DND-41 (cell line): ENCODE measurements around the gene TBC1D22A.

ENCODE experiments used
- ATAC-seq: fragments of 200-7000 bp; cut with Tn5 transposase; 3 replicates; pipeline ENCODE4 v1.9.1; 2021; ENCODE audit warnings: low read depth; ENCODE audit not compliant: insufficient read depth
- DNase-seq: peaks from one replicate; pipeline ENCODE4 v3.0.0-alpha.2; 2020
- H2AFZ ChIP-seq: 2 replicates; pipeline ENCODE4 v1.6.0; 2012; ENCODE audit warnings: low read depth, low read length
- H3K27ac ChIP-seq: 2 replicates; pipeline ENCODE4 v1.5.1; 2012; ENCODE audit warnings: low read length, inconsistent platforms
- H3K27me3 ChIP-seq: fragments of 200-600 bp; sonication (generic); 2 replicates; pipeline ENCODE4 v1.6.0; 2012; ENCODE audit warnings: low read length, mild to moderate bottlenecking, inconsistent platforms; ENCODE audit not compliant: insufficient read depth, poor library complexity
- H3K36me3 ChIP-seq: 2 replicates; pipeline ENCODE4 v1.5.1; 2012; ENCODE audit warnings: low read length, inconsistent platforms; ENCODE audit not compliant: insufficient read depth
- H3K4me1 ChIP-seq: 2 replicates; pipeline ENCODE4 v1.5.1; 2012; ENCODE audit warnings: mild to moderate bottlenecking, low read length; ENCODE audit not compliant: insufficient read depth
- H3K4me2 ChIP-seq: 2 replicates; pipeline ENCODE4 v1.6.0; 2012; ENCODE audit warnings: mild to moderate bottlenecking, moderate library complexity, low read length, inconsistent platforms; ENCODE audit not compliant: insufficient read depth
- H3K4me3 ChIP-seq, 2 experiments: fragments of 200-600 bp in 1 of 2; shearing (Covaris generic) in 1 of 2; 2 replicates each; pipeline ENCODE4 v1.5.1; 2012 to 2016; ENCODE audit warnings: inconsistent platforms in 2 of 2, low read length in 2 of 2, mild to moderate bottlenecking in 2 of 2, low read depth in 1 of 2, moderate library complexity in 1 of 2
- H3K79me2 ChIP-seq: 2 replicates; pipeline ENCODE4 v1.6.0; 2012; ENCODE audit warnings: low read length, inconsistent platforms; ENCODE audit not compliant: insufficient read depth
- H3K9ac ChIP-seq: 2 replicates; pipeline ENCODE4 v1.6.0; 2012; ENCODE audit warnings: low read depth, mild to moderate bottlenecking, inconsistent platforms, low read length, moderate library complexity
- H3K9me3 ChIP-seq: 2 replicates; pipeline ENCODE4 v1.5.1; 2012; ENCODE audit warnings: low read length, moderate library complexity, mild to moderate bottlenecking, inconsistent platforms; ENCODE audit not compliant: insufficient read depth, severe bottlenecking
- H4K20me1 ChIP-seq: 2 replicates; pipeline ENCODE4 v1.6.0; 2012; ENCODE audit warnings: low read length; ENCODE audit not compliant: insufficient read depth
- CTCF ChIP-seq: IDR thresholded peaks from 2 replicates; pipeline ENCODE4 v1.5.1; 2012; ENCODE audit warnings: borderline replicate concordance, low read length, moderate library complexity, mild to moderate bottlenecking; ENCODE audit not compliant: poor library complexity, severe bottlenecking; ENCODE audit errors: extremely low read depth
- EZH2 ChIP-seq: IDR thresholded peaks from 3 replicates; pipeline ENCODE4 v1.6.1; 2012; ENCODE audit warnings: borderline replicate concordance, low read depth, mild to moderate bottlenecking, moderate library complexity, low read length, inconsistent platforms; ENCODE audit not compliant: severe bottlenecking

TBC1D22A gene

GRCh38 chr22:47193606-47194329, 431.3 kb downstream of the TBC1D22A start:
- ATAC-seq = no peak

GRCh38 chr22:47194476-47195155, 432.2 kb downstream of the TBC1D22A start:
- Histone ChIP-seq H4K20me1 (no peaks in the 10 kb centered on the region; the same call in none of the 2 replicates), H3K79me2 (no peaks in the 10 kb centered on the region), H3K27ac (no peak overlapping the region), H3K36me3 (no peaks in the 10 kb centered on the region), H3K9me3 (no peaks in the 10 kb centered on the region), H3K4me1 (no peaks in the 10 kb centered on the region), H3K9ac (no peak overlapping the region), H3K4me2 (no peak overlapping the region), H2AFZ (no peak overlapping the region), H3K4me3 (no peak overlapping the region), H3K27me3 (no peaks in the 10 kb centered on the region)
- TF ChIP-seq EZH2 (no peak), CTCF (no peak)
- DNase-seq = no peak
- ATAC-seq = no peak

More at GRCh38 chr22:47193606-47194329, 431.3 kb downstream of the TBC1D22A start:
- Histone ChIP-seq H2AFZ (no peak overlapping the region), H3K9ac (no peak overlapping the region), H3K27me3 (no peaks in the 10 kb centered on the region), H3K4me3 (no peak overlapping the region), H3K9me3 (no peaks in the 10 kb centered on the region), H3K79me2 (no peaks in the 10 kb centered on the region), H3K36me3 (no peaks in the 10 kb centered on the region), H3K4me2 (no peak overlapping the region), H4K20me1 (peaks cover 6% of the 10 kb centered on the region), H3K4me1 (no peaks in the 10 kb centered on the region), H3K27ac (no peak overlapping the region)
- no peak for DNase-seq
- no peak for TF ChIP-seq EZH2
- no peak for TF ChIP-seq CTCF

- Histone ChIP-seq H3K4me1 (no peaks in the 10 kb centered on the region), H3K27ac (no peak overlapping the region), H4K20me1 (peaks cover 1% of the 10 kb centered on the region), H3K9ac (no peak overlapping the region), H2AFZ (no peak overlapping the region), H3K79me2 (no peaks in the 10 kb centered on the region), H3K9me3 (no peaks in the 10 kb centered on the region), H3K27me3 (no peaks in the 10 kb centered on the region), H3K4me3 (no peak overlapping the region), H3K4me2 (no peak overlapping the region), H3K36me3 (no peaks in the 10 kb centered on the region)
- no peak for TF ChIP-seq CTCF
- no peak for TF ChIP-seq EZH2
- ATAC-seq (no peak), DNase-seq (no peak)
These were observed 432.7 kb downstream of the TBC1D22A start for GRCh38 chr22:47195156-47195483.
